PC-9 (cell line): ENCODE measurements around the gene SP5. TPM values are rescaled to one million over a fixed set of nuclear protein-coding genes. Genes with fewer than 3 reads are reported as not detected.

Source experiments
- BruUV-seq: library from RNA; stranded (reverse); fragments of 400-500 nt; replicated peaks from 2 replicates; lab custom pipeline; 2021; lab: Mats Ljungman, UMichigan
- CTCF ChIA-PET: fragments of 300-600 bp; sonication (Branson Sonifier 250); formaldehyde crosslinking; loops from one replicate; lab custom pipeline; 2022; ENCODE audit warnings: antibody characterized with exemption; lab: Charles Lee
- POLR2A ChIA-PET: fragments of 300-600 bp; sonication (Branson Sonifier 250); formaldehyde crosslinking; loops from one replicate; lab custom pipeline; 2022; ENCODE audit warnings: antibody characterized with exemption; ENCODE audit not compliant: unreplicated experiment; lab: Charles Lee
- DNase-seq, 2 experiments: peaks; one replicate each; pipeline versions ENCODE4 v3.0.0 to v3.0.0-alpha.2; 2015 to 2022; ENCODE audit warnings: mixed read lengths in 1 of 2
- H2AFZ ChIP-seq: fragments of 200-600 bp; sonication (generic); 2 replicates; pipeline ENCODE4 v1.8.1; 2017; ENCODE audit warnings: antibody characterized with exemption
- H3F3A ChIP-seq: fragments of 200-600 bp; sonication (generic); 2 replicates; pipeline ENCODE4 v1.8.1; 2017; ENCODE audit warnings: antibody characterized with exemption, mild to moderate bottlenecking, low read depth; ENCODE audit not compliant: insufficient read depth
- H3K27ac ChIP-seq: fragments of 200-600 bp; sonication (generic); 2 replicates; pipeline ENCODE4 v1.6.1; 2016; ENCODE audit warnings: mixed run types
- H3K27me3 ChIP-seq: fragments of 200-600 bp; sonication (generic); 2 replicates; pipeline ENCODE4 v1.6.1; 2016; ENCODE audit warnings: low read depth, mixed run types; ENCODE audit not compliant: insufficient read depth
- H3K36me3 ChIP-seq: fragments of 200-600 bp; sonication (generic); 2 replicates; pipeline ENCODE4 v1.6.1; 2016; ENCODE audit warnings: low read depth, mixed run types
- H3K4me1 ChIP-seq: fragments of 200-600 bp; sonication (generic); replicated peaks from 2 replicates; pipeline ENCODE4 v1.6.1; 2016; ENCODE audit warnings: mixed run types; ENCODE audit not compliant: insufficient read depth
- H3K4me2 ChIP-seq: fragments of 200-600 bp; sonication (generic); 2 replicates; pipeline ENCODE4 v1.6.1; 2017; ENCODE audit warnings: mixed run types
- H3K4me3 ChIP-seq: fragments of 200-600 bp; sonication (generic); 2 replicates; pipeline ENCODE4 v1.6.1; 2016; ENCODE audit warnings: mixed run types
- H3K79me2 ChIP-seq: fragments of 200-600 bp; sonication (generic); 2 replicates; pipeline ENCODE4 v1.6.1; 2017; ENCODE audit warnings: low read depth, mixed run types
- H3K9me2 ChIP-seq: fragments of 200-600 bp; sonication (generic); 2 replicates; pipeline ENCODE4 v1.8.1; 2017; ENCODE audit warnings: mild to moderate bottlenecking; ENCODE audit not compliant: insufficient read depth
- H3K9me3 ChIP-seq: fragments of 200-600 bp; sonication (generic); 2 replicates; pipeline ENCODE4 v1.8.1; 2016; ENCODE audit warnings: low read depth; ENCODE audit not compliant: insufficient read depth
- H4K20me1 ChIP-seq: fragments of 200-600 bp; sonication (generic); 2 replicates; pipeline ENCODE4 v1.8.1; 2017; ENCODE audit not compliant: insufficient read depth
- CTCF ChIP-seq: fragments of 200-600 bp; sonication (generic); conservative IDR thresholded peaks from 2 replicates; pipeline ENCODE4 v1.6.1; 2017; ENCODE audit warnings: mixed run types, antibody characterized with exemption, mild to moderate bottlenecking, moderate library complexity
- EZH2 ChIP-seq: fragments of 200-600 bp; sonication (generic); IDR thresholded peaks from 2 replicates; pipeline ENCODE4 v1.8.0; 2017; ENCODE audit warnings: antibody characterized with exemption, low read depth
- intact Hi-C: fragments of 100-400 bp; cut with micrococcal nuclease; formaldehyde crosslinking; loops from one replicate; pipeline ENCODE4 v1.10.0; 2022; ENCODE audit not compliant: unreplicated experiment
- total RNA-seq: library from RNA; stranded (reverse); gene quantifications from 2 replicates; pipeline ENCODE4 v1.2.3, GENCODE V29; 2021

SP5 gene
- total RNA-seq, 1 experiment from 2014 or later = 1.9 TPM

GRCh38 chr2:170739048-170739447 is 23.9 kb downstream of the SP5 start:
- no peaks in the 10 kb centered on the region for H3K36me3 ChIP-seq
- peaks cover 14% of the 10 kb centered on the region for H3F3A ChIP-seq
- H3K4me2 ChIP-seq = peak overlapping the region; percentile 59
- POLR2A ChIA-PET = interaction anchor here (0.7 to 1.2 kb wide), 3 partner anchors 32 to 189 kb away, joined by 7 to 12 read pairs (median 8); partner anchors contain the start of gene ERICH2
- CTCF ChIA-PET = interaction anchor here (0.6 to 1.0 kb wide), 3 partner anchors 330 to 411 kb away, joined by 3 to 6 read pairs (median 4); no protein-coding TSS in a partner anchor
- H4K20me1 ChIP-seq = no peaks in the 10 kb centered on the region
- BruUV-seq = no TSS peak
- intact Hi-C loops = loop anchor here (1.0 to 10.0 kb wide), 2 partner anchors 31 to 294 kb away; partner anchors contain the start of gene ERICH2
- no peaks in the 10 kb centered on the region for H3K27me3 ChIP-seq
- DNase-seq = peak; percentile 40 to 98
- no peak overlapping the region for H3K4me3 ChIP-seq
- H3K27ac ChIP-seq = peak overlapping the region; percentile 88
- no peak for TF ChIP-seq EZH2
- TF ChIP-seq CTCF = no peak
- no peak overlapping the region for H2AFZ ChIP-seq
- H3K9me3 ChIP-seq = peaks cover 6% of the 10 kb centered on the region; the same call in 1 of the 2 replicates
- no peaks in the 10 kb centered on the region for H3K9me2 ChIP-seq
- peaks cover 20% of the 10 kb centered on the region for H3K4me1 ChIP-seq
- H3K79me2 ChIP-seq = no peaks in the 10 kb centered on the region

GRCh38 chr2:170739507-170740046 is 24.4 kb downstream of the SP5 start:
- no peak for TF ChIP-seq EZH2
- TF ChIP-seq CTCF = no peak
- BruUV-seq = no TSS peak
- no peak overlapping the region for H2AFZ ChIP-seq
- no peak overlapping the region for H3K4me3 ChIP-seq
- H3K36me3 ChIP-seq = no peaks in the 10 kb centered on the region
- peaks cover 14% of the 10 kb centered on the region for H3F3A ChIP-seq
- no peak for DNase-seq
- H4K20me1 ChIP-seq = no peaks in the 10 kb centered on the region
- H3K27ac ChIP-seq = peak overlapping the region; percentile 88
- no peaks in the 10 kb centered on the region for H3K79me2 ChIP-seq
- CTCF ChIA-PET = interaction anchor here (0.5 to 1.0 kb wide), 3 partner anchors 242 to 412 kb away, joined by 3 to 14 read pairs (median 4); no protein-coding TSS in a partner anchor
- H3K4me1 ChIP-seq = peaks cover 20% of the 10 kb centered on the region
- no peaks in the 10 kb centered on the region for H3K9me2 ChIP-seq
- peak overlapping the region; percentile 46; the same call in 1 of the 2 replicates for H3K4me2 ChIP-seq
- POLR2A ChIA-PET = interaction anchor here (0.6 to 1.2 kb wide), 4 partner anchors 31 to 693 kb away, joined by 7 to 12 read pairs (median 9); partner anchors contain the start of gene ERICH2
- intact Hi-C loops = loop anchor here (1.0 to 10.0 kb wide), 2 partner anchors 31 to 295 kb away; partner anchors contain the start of gene ERICH2
- H3K9me3 ChIP-seq = peaks cover 6% of the 10 kb centered on the region; the same call in 1 of the 2 replicates
- no peaks in the 10 kb centered on the region for H3K27me3 ChIP-seq

GRCh38 chr2:170740660-170741059 is 25.5 kb downstream of the SP5 start:
- H3K27ac ChIP-seq = no peak overlapping the region
- H3K79me2 ChIP-seq = no peaks in the 10 kb centered on the region
- BruUV-seq = no TSS peak
- H3F3A ChIP-seq = peaks cover 14% of the 10 kb centered on the region
- no peak overlapping the region for H3K4me2 ChIP-seq
- no peaks in the 10 kb centered on the region for H3K27me3 ChIP-seq
- H3K36me3 ChIP-seq = no peaks in the 10 kb centered on the region
- no peaks in the 10 kb centered on the region for H3K9me2 ChIP-seq
- ChIA-PET POLR2A (no interaction called here), CTCF (no interaction called here)
- no peak for DNase-seq
- H4K20me1 ChIP-seq = no peaks in the 10 kb centered on the region
- no peak overlapping the region for H3K4me3 ChIP-seq
- no peak overlapping the region for H2AFZ ChIP-seq
- H3K4me1 ChIP-seq = peaks cover 20% of the 10 kb centered on the region
- TF ChIP-seq CTCF = no peak
- TF ChIP-seq EZH2 = no peak
- peaks cover 6% of the 10 kb centered on the region; the same call in 1 of the 2 replicates for H3K9me3 ChIP-seq
- intact Hi-C loops = no loop called here
